WERI-Rb-1 (cell line): ENCODE data around the gene BRSK2.

ENCODE experiments used
- DNase-seq: peaks from one replicate; pipeline ENCODE4 v3.0.0-alpha.2; 2020
- H3K27ac ChIP-seq: fragments of 250-450 bp; sonication (Bioruptor Pico); 2 replicates; pipeline ENCODE4 v1.5.1; 2020; ENCODE audit warnings: mild to moderate bottlenecking, moderate library complexity
- H3K27me3 ChIP-seq: fragments of 250-450 bp; sonication (Bioruptor Pico); 2 replicates; pipeline ENCODE4 v1.5.1; 2021; ENCODE audit warnings: mild to moderate bottlenecking, low read depth, moderate library complexity; ENCODE audit not compliant: insufficient read depth, severe bottlenecking
- H3K36me3 ChIP-seq: fragments of 250-450 bp; sonication (Bioruptor Pico); 2 replicates; pipeline ENCODE4 v1.5.1; 2020; ENCODE audit warnings: mild to moderate bottlenecking, moderate library complexity
- H3K4me3 ChIP-seq: 2 replicates; pipeline ENCODE4 v1.5.1; 2011; ENCODE audit warnings: low read depth, mild to moderate bottlenecking, control low read depth, low read length
- H3K9me3 ChIP-seq: fragments of 250-450 bp; sonication (Bioruptor Pico); 2 replicates; pipeline ENCODE4 v1.5.1; 2021; ENCODE audit warnings: mild to moderate bottlenecking, moderate library complexity; ENCODE audit not compliant: severe bottlenecking
- TF ChIP-seq, protein P1 (sequence below): IDR thresholded peaks from 2 replicates; pipeline ENCODE4 v1.5.1; 2011; ENCODE audit warnings: low read depth, mild to moderate bottlenecking, control low read depth, inconsistent platforms, low read length

The BRSK2 gene

DNA sequence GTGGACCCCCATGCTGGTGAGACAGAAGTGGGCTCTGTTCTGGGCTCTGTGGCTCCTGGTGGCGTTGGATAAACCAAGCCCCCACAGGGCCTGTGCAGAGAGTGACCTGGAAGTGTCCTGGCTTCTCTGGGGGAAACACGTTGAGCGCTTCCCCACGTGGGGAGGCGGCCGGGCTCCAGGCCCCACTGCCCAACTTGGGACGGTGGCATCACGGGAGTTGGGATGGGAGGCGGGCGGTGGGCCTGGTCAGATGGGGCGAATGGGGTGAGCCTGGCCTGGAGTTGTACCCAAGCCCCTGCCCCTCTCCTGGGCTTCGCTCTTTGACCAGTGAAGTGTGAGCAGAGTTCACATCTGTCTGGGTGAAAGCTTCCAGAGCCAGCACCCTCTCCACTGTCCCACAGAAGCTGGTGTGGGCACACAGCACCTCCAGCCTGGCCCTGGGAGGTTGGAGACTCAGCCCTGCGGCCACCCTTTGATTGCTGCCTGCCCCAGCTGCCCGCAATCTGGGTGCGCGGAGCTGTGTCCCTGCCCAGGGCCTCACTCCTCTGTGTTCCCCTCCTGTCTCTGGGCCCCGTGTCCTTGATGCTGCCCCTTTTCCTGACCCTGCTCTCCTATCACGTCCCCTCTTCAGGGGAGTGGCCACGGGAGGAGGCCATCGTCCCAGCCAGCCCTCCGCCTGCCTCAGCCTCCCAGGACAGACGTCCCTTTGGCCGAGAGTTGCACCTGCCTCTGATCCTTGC is 14.2 kb downstream of the BRSK2 start:
- Histone ChIP-seq H3K9me3 (no peaks in the 10 kb centered on the region), H3K36me3 (no peaks in the 10 kb centered on the region; the same call in 1 of the 2 replicates), H3K4me3 (peak overlapping the region; percentile 16), H3K27me3 (no peaks in the 10 kb centered on the region), H3K27ac (peak overlapping the region; percentile 82)
- no peak for DNase-seq
- TF ChIP-seq, protein P1, sequence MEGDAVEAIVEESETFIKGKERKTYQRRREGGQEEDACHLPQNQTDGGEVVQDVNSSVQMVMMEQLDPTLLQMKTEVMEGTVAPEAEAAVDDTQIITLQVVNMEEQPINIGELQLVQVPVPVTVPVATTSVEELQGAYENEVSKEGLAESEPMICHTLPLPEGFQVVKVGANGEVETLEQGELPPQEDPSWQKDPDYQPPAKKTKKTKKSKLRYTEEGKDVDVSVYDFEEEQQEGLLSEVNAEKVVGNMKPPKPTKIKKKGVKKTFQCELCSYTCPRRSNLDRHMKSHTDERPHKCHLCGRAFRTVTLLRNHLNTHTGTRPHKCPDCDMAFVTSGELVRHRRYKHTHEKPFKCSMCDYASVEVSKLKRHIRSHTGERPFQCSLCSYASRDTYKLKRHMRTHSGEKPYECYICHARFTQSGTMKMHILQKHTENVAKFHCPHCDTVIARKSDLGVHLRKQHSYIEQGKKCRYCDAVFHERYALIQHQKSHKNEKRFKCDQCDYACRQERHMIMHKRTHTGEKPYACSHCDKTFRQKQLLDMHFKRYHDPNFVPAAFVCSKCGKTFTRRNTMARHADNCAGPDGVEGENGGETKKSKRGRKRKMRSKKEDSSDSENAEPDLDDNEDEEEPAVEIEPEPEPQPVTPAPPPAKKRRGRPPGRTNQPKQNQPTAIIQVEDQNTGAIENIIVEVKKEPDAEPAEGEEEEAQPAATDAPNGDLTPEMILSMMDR: no peak

DNA sequence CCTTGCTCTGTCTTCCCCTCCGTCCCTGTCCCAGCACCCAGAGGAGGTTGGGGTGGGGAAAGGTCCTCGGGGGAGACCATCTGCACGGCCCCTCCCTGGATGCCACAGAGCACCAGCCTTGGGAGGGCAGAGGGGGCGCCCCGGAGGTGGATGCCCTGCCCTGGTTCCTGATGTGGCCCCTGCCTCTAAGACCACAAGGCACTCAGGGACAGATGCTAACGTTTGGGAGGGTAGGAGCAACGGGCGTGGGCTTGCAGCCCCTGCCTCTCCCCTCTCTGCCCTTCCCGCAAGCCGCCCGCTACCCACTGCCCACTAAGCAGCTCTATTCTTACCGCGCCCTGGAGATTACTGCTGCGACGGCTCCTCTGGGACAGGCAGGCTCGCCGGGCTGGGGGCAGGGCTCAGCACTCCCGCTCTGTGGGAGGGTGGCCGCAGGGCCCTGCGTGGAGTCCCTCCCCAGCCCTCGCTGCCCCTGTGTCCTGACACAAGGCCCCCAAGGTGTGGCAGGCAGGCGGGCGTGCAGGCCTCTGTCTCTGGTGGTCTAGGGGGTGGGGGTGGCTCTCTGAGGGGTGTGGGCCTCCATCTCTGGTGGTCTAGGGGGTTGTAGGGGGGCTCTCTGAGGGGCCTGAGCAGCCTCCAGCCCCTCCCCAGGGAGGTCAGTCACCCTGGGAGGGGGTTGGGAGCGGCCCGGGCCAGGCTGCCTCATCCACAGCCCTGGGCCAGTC is 14.9 kb downstream of the BRSK2 start:
- Histone ChIP-seq H3K36me3 (no peaks in the 10 kb centered on the region; the same call in 1 of the 2 replicates), H3K9me3 (no peaks in the 10 kb centered on the region), H3K4me3 (peak overlapping the region; percentile 16), H3K27me3 (no peaks in the 10 kb centered on the region), H3K27ac (peak overlapping the region; percentile 82)
- TF ChIP-seq, protein P1: no peak
- DNase-seq: peak; percentile 80

- no peaks in the 10 kb centered on the region for H3K9me3 ChIP-seq
- peak overlapping the region; percentile 82 for H3K27ac ChIP-seq
- TF ChIP-seq, protein P1: no peak
- H3K4me3 ChIP-seq: no peak overlapping the region
- H3K36me3 ChIP-seq: no peaks in the 10 kb centered on the region; the same call in 1 of the 2 replicates
- no peaks in the 10 kb centered on the region for H3K27me3 ChIP-seq
- DNase-seq: no peak
Measured at GRCh38 chr11:1405186-1406020, 15.7 kb downstream of the BRSK2 start.

- H3K27ac ChIP-seq: no peak overlapping the region
- TF ChIP-seq, protein P1: no peak
- no peak for DNase-seq
- H3K4me3 ChIP-seq: no peak overlapping the region
- no peaks in the 10 kb centered on the region for H3K9me3 ChIP-seq
- no peaks in the 10 kb centered on the region; the same call in 1 of the 2 replicates for H3K36me3 ChIP-seq
- no peaks in the 10 kb centered on the region for H3K27me3 ChIP-seq
Measured at GRCh38 chr11:1406571-1407485, 17.1 kb downstream of the BRSK2 start.

- TF ChIP-seq, protein P1: no peak
- Histone ChIP-seq H3K27me3 (no peaks in the 10 kb centered on the region), H3K36me3 (no peaks in the 10 kb centered on the region; the same call in 1 of the 2 replicates), H3K27ac (no peak overlapping the region), H3K9me3 (no peaks in the 10 kb centered on the region), H3K4me3 (no peak overlapping the region)
- DNase-seq: no peak
Measured at GRCh38 chr11:1407668-1408067, 17.9 kb downstream of the BRSK2 start.
